ENCODE results near the gene MCC.

DNA sequence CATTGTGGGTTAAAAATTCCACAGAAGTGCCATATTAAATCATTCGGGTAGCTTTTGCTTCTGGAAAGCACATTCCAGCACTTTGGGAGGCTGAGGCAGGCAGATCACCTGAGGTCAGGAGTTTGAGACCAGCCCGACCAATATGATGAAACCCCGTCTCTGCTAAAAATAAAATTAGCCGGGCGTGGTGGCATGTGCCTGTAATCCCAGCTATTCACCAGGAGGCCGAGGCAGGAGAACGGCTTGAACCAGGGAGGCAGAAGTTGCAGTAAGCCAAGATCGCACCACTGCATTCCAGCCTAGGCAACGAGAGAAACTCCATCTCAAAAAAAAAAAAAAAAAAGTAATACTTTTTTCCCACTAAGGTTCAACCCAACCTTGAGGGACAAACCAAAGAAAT is 243.3 kb downstream of the MCC start:
- TF ChIP-seq, protein P1, sequence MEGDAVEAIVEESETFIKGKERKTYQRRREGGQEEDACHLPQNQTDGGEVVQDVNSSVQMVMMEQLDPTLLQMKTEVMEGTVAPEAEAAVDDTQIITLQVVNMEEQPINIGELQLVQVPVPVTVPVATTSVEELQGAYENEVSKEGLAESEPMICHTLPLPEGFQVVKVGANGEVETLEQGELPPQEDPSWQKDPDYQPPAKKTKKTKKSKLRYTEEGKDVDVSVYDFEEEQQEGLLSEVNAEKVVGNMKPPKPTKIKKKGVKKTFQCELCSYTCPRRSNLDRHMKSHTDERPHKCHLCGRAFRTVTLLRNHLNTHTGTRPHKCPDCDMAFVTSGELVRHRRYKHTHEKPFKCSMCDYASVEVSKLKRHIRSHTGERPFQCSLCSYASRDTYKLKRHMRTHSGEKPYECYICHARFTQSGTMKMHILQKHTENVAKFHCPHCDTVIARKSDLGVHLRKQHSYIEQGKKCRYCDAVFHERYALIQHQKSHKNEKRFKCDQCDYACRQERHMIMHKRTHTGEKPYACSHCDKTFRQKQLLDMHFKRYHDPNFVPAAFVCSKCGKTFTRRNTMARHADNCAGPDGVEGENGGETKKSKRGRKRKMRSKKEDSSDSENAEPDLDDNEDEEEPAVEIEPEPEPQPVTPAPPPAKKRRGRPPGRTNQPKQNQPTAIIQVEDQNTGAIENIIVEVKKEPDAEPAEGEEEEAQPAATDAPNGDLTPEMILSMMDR (IDR thresholded peaks at IDR 0.05 in 4 of 5, conservative IDR thresholded peaks at IDR 0.05 in 1 of 5): no peak
- no peak for TF ChIP-seq POLR2A (IDR thresholded peaks at IDR 0.05)
